ENCODE results near the gene FMN1. TPM values are rescaled to one million over a fixed set of nuclear protein-coding genes. Genes with fewer than 3 reads are reported as not detected.
A peak's percentile ranks its signal among the peaks of the same experiment; 100 is the strongest.

FMN1 gene
- total and polyA plus RNA-seq, 11 donors: 0.61 to 10.6 (median 3.6) TPM

GRCh38 chr15:32877252-32878019 lies 317.1 kb downstream of the FMN1 start:
- TF ChIP-seq POLR2A (IDR thresholded peaks at IDR 0.05): no peak
- TF ChIP-seq, protein P1, sequence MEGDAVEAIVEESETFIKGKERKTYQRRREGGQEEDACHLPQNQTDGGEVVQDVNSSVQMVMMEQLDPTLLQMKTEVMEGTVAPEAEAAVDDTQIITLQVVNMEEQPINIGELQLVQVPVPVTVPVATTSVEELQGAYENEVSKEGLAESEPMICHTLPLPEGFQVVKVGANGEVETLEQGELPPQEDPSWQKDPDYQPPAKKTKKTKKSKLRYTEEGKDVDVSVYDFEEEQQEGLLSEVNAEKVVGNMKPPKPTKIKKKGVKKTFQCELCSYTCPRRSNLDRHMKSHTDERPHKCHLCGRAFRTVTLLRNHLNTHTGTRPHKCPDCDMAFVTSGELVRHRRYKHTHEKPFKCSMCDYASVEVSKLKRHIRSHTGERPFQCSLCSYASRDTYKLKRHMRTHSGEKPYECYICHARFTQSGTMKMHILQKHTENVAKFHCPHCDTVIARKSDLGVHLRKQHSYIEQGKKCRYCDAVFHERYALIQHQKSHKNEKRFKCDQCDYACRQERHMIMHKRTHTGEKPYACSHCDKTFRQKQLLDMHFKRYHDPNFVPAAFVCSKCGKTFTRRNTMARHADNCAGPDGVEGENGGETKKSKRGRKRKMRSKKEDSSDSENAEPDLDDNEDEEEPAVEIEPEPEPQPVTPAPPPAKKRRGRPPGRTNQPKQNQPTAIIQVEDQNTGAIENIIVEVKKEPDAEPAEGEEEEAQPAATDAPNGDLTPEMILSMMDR (IDR thresholded peaks at IDR 0.05): no peak
- Histone ChIP-seq H3K27ac (no peak overlapping the region), H3K4me1 (peaks cover 0 to 16% (median 0%) of the 10 kb centered on the region in 12 donors), H3K36me3 (no peaks in the 10 kb centered on the region), H3K4me3 (no peak overlapping the region), H3K27me3 (no peaks in the 10 kb centered on the region), H3K9me3 (no peaks in the 10 kb centered on the region)
- DNase-seq: no peak
- 39 to 46% (median 43%) methylated on average over 3 of the region's 3 CpGs for WGBS, 4 donors
- ATAC-seq: no peak
- intact Hi-C loops (cut with DNase I): loop anchor here in 1 of 10 donors (5.0 kb wide), 1 partner anchor 65 kb away; no protein-coding TSS in a partner anchor

DNA sequence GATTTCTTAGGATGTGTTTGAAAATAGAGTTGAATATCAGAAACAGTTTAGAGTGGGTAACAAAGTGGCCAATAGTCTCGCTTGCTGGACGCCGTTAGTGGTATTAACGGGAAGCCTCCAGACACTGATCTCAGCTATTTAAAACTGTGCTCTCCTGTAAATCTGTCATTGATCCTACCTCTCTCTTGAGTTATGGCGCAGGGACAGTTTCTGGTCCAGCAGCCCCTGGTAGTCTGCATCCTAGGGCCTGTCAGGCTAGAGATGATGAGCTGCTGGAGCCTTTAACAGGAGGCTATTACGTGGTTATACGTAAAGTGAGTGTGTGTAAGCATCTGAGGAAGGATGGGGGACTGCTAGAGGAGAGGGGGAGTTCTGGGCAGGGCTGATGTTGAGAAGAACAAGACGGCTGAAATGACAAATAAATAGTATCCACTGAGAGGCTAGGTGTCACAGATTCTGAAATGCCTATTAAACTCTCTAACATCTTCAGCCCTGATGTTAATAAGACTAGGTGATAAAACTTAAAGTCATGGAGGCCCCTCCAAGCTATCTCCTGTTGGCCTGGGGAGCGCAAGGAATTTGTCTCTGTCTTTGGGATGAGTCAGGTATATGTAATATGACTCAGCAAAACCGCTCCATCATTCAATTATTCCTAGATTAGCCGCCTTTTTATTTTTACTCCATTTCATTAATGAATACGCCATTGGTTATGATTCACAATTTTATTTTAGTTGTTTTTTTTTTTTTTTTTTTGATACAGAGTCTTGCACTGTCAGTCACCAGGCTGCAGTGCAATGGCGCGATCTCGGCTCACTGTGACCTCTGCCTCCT lies 321.0 kb downstream of the FMN1 start:
- DNase-seq: no peak
- H3K36me3 ChIP-seq: no peaks in the 10 kb centered on the region
- ATAC-seq: peak in 2 of 4 donors; percentile 25 to 43
- H3K27ac ChIP-seq: peak overlapping the region; percentile 16 to 62 (median 46)
- no peaks in the 10 kb centered on the region for H3K27me3 ChIP-seq
- H3K9me3 ChIP-seq: no peaks in the 10 kb centered on the region
- TF ChIP-seq POLR2A (IDR thresholded peaks at IDR 0.05): no peak
- TF ChIP-seq, protein P1 (IDR thresholded peaks at IDR 0.05): no peak
- H3K4me3 ChIP-seq: no peak overlapping the region
- peaks cover 0 to 18% (median 0%) of the 10 kb centered on the region in 12 donors for H3K4me1 ChIP-seq
- intact Hi-C loops (cut with DNase I): no loop called here
- WGBS, 4 donors: 79 to 89% (median 82%) methylated on average over 15 of the region's 15 CpGs

GRCh38 chr15:32872621-32873283 lies 321.8 kb downstream of the FMN1 start:
- ATAC-seq (peak; percentile 88 to 98 (median 92)), DNase-seq (peak in 3 of 5 donors; percentile 21 to 69 (median 64))
- Histone ChIP-seq H3K9me3 (no peaks in the 10 kb centered on the region), H3K4me3 (no peak overlapping the region), H3K27ac (peak overlapping the region in 10 of 12 donors; percentile 17 to 62 (median 50)), H3K4me1 (peaks cover 0 to 18% (median 0%) of the 10 kb centered on the region in 12 donors), H3K27me3 (no peaks in the 10 kb centered on the region), H3K36me3 (no peaks in the 10 kb centered on the region)
- TF ChIP-seq, protein P1 (IDR thresholded peaks at IDR 0.05): no peak
- no peak for TF ChIP-seq POLR2A (IDR thresholded peaks at IDR 0.05)
- intact Hi-C loops (cut with DNase I): no loop called here
- 68 to 79% (median 73%) methylated on average over 5 of the region's 5 CpGs for WGBS, 4 donors
